Neural cell (in vitro differentiated cells): ENCODE data around the gene CLCNKB. TPM values are rescaled to one million over a fixed set of nuclear protein-coding genes. Genes with fewer than 3 reads are reported as not detected.

Experiments used
- H2AFZ ChIP-seq: fragments of 200-600, 300-800 bp; sonication (generic), shearing (Covaris generic); 2 replicates; pipeline ENCODE4 v1.6.0; 2014; ENCODE audit warnings: low read depth, mild to moderate bottlenecking, antibody characterized with exemption, low read length, moderate library complexity
- H3F3A ChIP-seq: fragments of 200-600 bp; shearing (Covaris generic); 2 replicates; pipeline ENCODE4 v1.6.1; 2016; ENCODE audit warnings: mild to moderate bottlenecking, moderate library complexity, mixed read lengths, antibody characterized with exemption, low read length; ENCODE audit not compliant: insufficient read depth, poor library complexity, severe bottlenecking
- H3K27ac ChIP-seq: fragments of 200-600, 300-800 bp; sonication (generic), shearing (Covaris generic); 2 replicates; pipeline ENCODE4 v1.5.1; 2014; ENCODE audit warnings: mild to moderate bottlenecking, low read length, moderate library complexity
- H3K27me3 ChIP-seq: fragments of 300-800, 200-600 bp; sonication (generic), shearing (Covaris generic); 2 replicates; pipeline ENCODE4 v1.6.0; 2014; ENCODE audit warnings: mild to moderate bottlenecking, low read depth, low read length, moderate library complexity; ENCODE audit not compliant: insufficient read depth
- H3K36me3 ChIP-seq: fragments of 300-800, 200-600 bp; sonication (generic), shearing (Covaris generic); 2 replicates; pipeline ENCODE4 v1.5.1; 2014; ENCODE audit warnings: mild to moderate bottlenecking, antibody characterized with exemption, low read length, moderate library complexity; ENCODE audit not compliant: insufficient read depth
- H3K4me2 ChIP-seq: fragments of 300-800, 200-600 bp; sonication (generic), shearing (Covaris generic); 2 replicates; pipeline ENCODE4 v1.6.0; 2014; ENCODE audit warnings: mild to moderate bottlenecking, low read length
- H3K4me3 ChIP-seq: fragments of 300-800, 200-600 bp; sonication (generic), shearing (Covaris generic); 2 replicates; pipeline ENCODE4 v1.5.1; 2014; ENCODE audit warnings: mild to moderate bottlenecking, low read length, moderate library complexity
- H3K79me2 ChIP-seq: fragments of 200-600 bp; shearing (Covaris generic); replicated peaks from 2 replicates; pipeline ENCODE4 v1.6.0; 2014; ENCODE audit warnings: mild to moderate bottlenecking, low read length, moderate library complexity; ENCODE audit not compliant: insufficient read depth
- H3K9ac ChIP-seq: fragments of 300-800, 200-600 bp; sonication (generic), shearing (Covaris generic); 2 replicates; pipeline ENCODE4 v1.6.1; 2016; ENCODE audit warnings: mild to moderate bottlenecking, low read length, mixed read lengths
- H3K9me2 ChIP-seq: fragments of 200-600 bp; shearing (Covaris generic); 2 replicates; pipeline ENCODE4 v1.6.1; 2016; ENCODE audit warnings: mild to moderate bottlenecking, low read length, mixed read lengths; ENCODE audit not compliant: insufficient read depth
- H3K9me3 ChIP-seq: fragments of 200-600, 300-800 bp; sonication (generic), shearing (Covaris generic); 2 replicates; pipeline ENCODE4 v1.6.1; 2016; ENCODE audit warnings: mild to moderate bottlenecking, mixed run types, low read length, moderate library complexity, mixed read lengths
- H4K20me1 ChIP-seq: fragments of 200-600 bp; shearing (Covaris generic); 2 replicates; pipeline ENCODE4 v1.6.1; 2016; ENCODE audit warnings: mild to moderate bottlenecking, mixed run types; ENCODE audit not compliant: insufficient read depth
- CTCF ChIP-seq: fragments of 450-650 bp; IDR thresholded peaks from 2 replicates; pipeline ENCODE4 v1.5.1; 2014; ENCODE audit warnings: antibody characterized with exemption, mild to moderate bottlenecking, moderate library complexity; ENCODE audit not compliant: poor library complexity, severe bottlenecking
- EP300 ChIP-seq: fragments of 450-650 bp; conservative IDR thresholded peaks from 2 replicates; pipeline ENCODE4 v1.6.1; 2014; ENCODE audit warnings: antibody characterized with exemption, mild to moderate bottlenecking, moderate library complexity; ENCODE audit not compliant: poor library complexity, severe bottlenecking
- EZH2 ChIP-seq: fragments of 200-600, 300-800 bp; shearing (Covaris generic), sonication (generic); IDR thresholded peaks from 2 replicates; pipeline ENCODE4 v1.6.1; 2014; ENCODE audit warnings: antibody characterized with exemption, low read length, borderline replicate concordance, mild to moderate bottlenecking; ENCODE audit not compliant: insufficient read depth, poor library complexity, severe bottlenecking
- MXI1 ChIP-seq: fragments of 450-650 bp; conservative IDR thresholded peaks from 2 replicates; pipeline ENCODE4 v1.6.1; 2014; ENCODE audit warnings: antibody characterized with exemption, mild to moderate bottlenecking; ENCODE audit not compliant: poor library complexity, severe bottlenecking
- POLR2AphosphoS5 ChIP-seq: IDR thresholded peaks from 2 replicates; pipeline ENCODE4 v1.6.1; 2012
- RAD21 ChIP-seq: fragments of 450-650 bp; conservative IDR thresholded peaks from 2 replicates; pipeline ENCODE4 v1.6.1; 2014; ENCODE audit warnings: antibody characterized with exemption, mild to moderate bottlenecking, moderate library complexity
- REST ChIP-seq: IDR thresholded peaks from 2 replicates; pipeline ENCODE4 v1.6.1; 2012; ENCODE audit warnings: borderline replicate concordance
- SMC3 ChIP-seq: fragments of 450-650 bp; conservative IDR thresholded peaks from 2 replicates; pipeline ENCODE4 v1.6.1; 2014; ENCODE audit warnings: antibody characterized with exemption, mild to moderate bottlenecking, moderate library complexity; ENCODE audit not compliant: poor library complexity
- TAF1 ChIP-seq: IDR thresholded peaks from 2 replicates; pipeline ENCODE4 v1.6.1; 2012; ENCODE audit warnings: low read depth
- polyA minus RNA-seq: library from RNA; depleted of rRNA, polyadenylated mRNA; stranded (reverse); fragments of >200 nt; gene quantifications from 2 replicates; pipeline ENCODE4 v1.2.3, GENCODE V29; 2014
- polyA plus RNA-seq: library from polyadenylated mRNA; depleted of rRNA; stranded (reverse); fragments of >200 nt; gene quantifications from 2 replicates; pipeline ENCODE4 v1.2.3, GENCODE V29; 2014

The CLCNKB gene
- polyA plus RNA-seq = not detected in 2 replicates
- not detected in 2 replicates for polyA minus RNA-seq

GRCh38 chr1:16043521-16043920, at the start of gene CLCNKB:
CLCNKB (plus strand) TSS chr1:16043782; CDS start chr1:16044493, 711 bp downstream.
- Histone ChIP-seq H3F3A (no peaks in the 10 kb centered on the region), H4K20me1 (no peaks in the 10 kb centered on the region), H3K9ac (no peak within 1 kb of the TSS), H3K27ac (no peak within 1 kb of the TSS), H3K4me3 (no peak within 1 kb of the TSS), H3K27me3 (no peaks in the 10 kb centered on the region), H3K9me2 (no peaks in the 10 kb centered on the region), H2AFZ (no peak within 1 kb of the TSS), H3K4me2 (no peak within 1 kb of the TSS), H3K36me3 (no peaks in the 10 kb centered on the region), H3K9me3 (no peaks in the 10 kb centered on the region), H3K79me2 (no peaks in the 10 kb centered on the region)
- TF ChIP-seq REST (no peak), MXI1 (no peak), EZH2 (no peak), RAD21 (no peak), TAF1 (no peak), SMC3 (no peak), POLR2AphosphoS5 (no peak), CTCF (no peak), EP300 (no peak)

- H3K36me3 ChIP-seq = no peaks in the 10 kb centered on the region
- TF ChIP-seq MXI1 (no peak), TAF1 (no peak), POLR2AphosphoS5 (no peak), RAD21 (no peak), CTCF (no peak), EP300 (no peak)
- no peak overlapping the region for H3K4me2 ChIP-seq
- no peak overlapping the region for H3K9ac ChIP-seq
- H3K9me2 ChIP-seq = no peaks in the 10 kb centered on the region
- H2AFZ ChIP-seq = no peak overlapping the region
- no peaks in the 10 kb centered on the region for H4K20me1 ChIP-seq
- H3K4me3 ChIP-seq = no peak overlapping the region
- H3F3A ChIP-seq = no peaks in the 10 kb centered on the region
- no peak overlapping the region for H3K27ac ChIP-seq
- H3K27me3 ChIP-seq = no peaks in the 10 kb centered on the region
- H3K9me3 ChIP-seq = no peaks in the 10 kb centered on the region
- H3K79me2 ChIP-seq = no peaks in the 10 kb centered on the region
Measured at GRCh38 chr1:15994081-15994480, 49.5 kb upstream of the CLCNKB start.
